DND-41 (cell line): ENCODE data around the gene SCAPER.

ENCODE experiments used
- ATAC-seq: fragments of 200-7000 bp; cut with Tn5 transposase; 3 replicates; pipeline ENCODE4 v1.9.1; 2021; ENCODE audit warnings: low read depth; ENCODE audit not compliant: insufficient read depth
- DNase-seq: peaks from one replicate; pipeline ENCODE4 v3.0.0-alpha.2; 2020
- H2AFZ ChIP-seq: 2 replicates; pipeline ENCODE4 v1.6.0; 2012; ENCODE audit warnings: low read depth, low read length
- H3K27ac ChIP-seq: 2 replicates; pipeline ENCODE4 v1.5.1; 2012; ENCODE audit warnings: low read length, inconsistent platforms
- H3K27me3 ChIP-seq: fragments of 200-600 bp; sonication (generic); 2 replicates; pipeline ENCODE4 v1.6.0; 2012; ENCODE audit warnings: low read length, mild to moderate bottlenecking, inconsistent platforms; ENCODE audit not compliant: insufficient read depth, poor library complexity
- H3K36me3 ChIP-seq: 2 replicates; pipeline ENCODE4 v1.5.1; 2012; ENCODE audit warnings: low read length, inconsistent platforms; ENCODE audit not compliant: insufficient read depth
- H3K4me1 ChIP-seq: 2 replicates; pipeline ENCODE4 v1.5.1; 2012; ENCODE audit warnings: mild to moderate bottlenecking, low read length; ENCODE audit not compliant: insufficient read depth
- H3K4me2 ChIP-seq: 2 replicates; pipeline ENCODE4 v1.6.0; 2012; ENCODE audit warnings: mild to moderate bottlenecking, moderate library complexity, low read length, inconsistent platforms; ENCODE audit not compliant: insufficient read depth
- H3K4me3 ChIP-seq, 2 experiments: fragments of 200-600 bp in 1 of 2; shearing (Covaris generic) in 1 of 2; 2 replicates each; pipeline ENCODE4 v1.5.1; 2012 to 2016; ENCODE audit warnings: inconsistent platforms in 2 of 2, low read length in 2 of 2, mild to moderate bottlenecking in 2 of 2, low read depth in 1 of 2, moderate library complexity in 1 of 2
- H3K79me2 ChIP-seq: 2 replicates; pipeline ENCODE4 v1.6.0; 2012; ENCODE audit warnings: low read length, inconsistent platforms; ENCODE audit not compliant: insufficient read depth
- H3K9ac ChIP-seq: 2 replicates; pipeline ENCODE4 v1.6.0; 2012; ENCODE audit warnings: low read depth, mild to moderate bottlenecking, inconsistent platforms, low read length, moderate library complexity
- H3K9me3 ChIP-seq: 2 replicates; pipeline ENCODE4 v1.5.1; 2012; ENCODE audit warnings: low read length, moderate library complexity, mild to moderate bottlenecking, inconsistent platforms; ENCODE audit not compliant: insufficient read depth, severe bottlenecking
- H4K20me1 ChIP-seq: 2 replicates; pipeline ENCODE4 v1.6.0; 2012; ENCODE audit warnings: low read length; ENCODE audit not compliant: insufficient read depth
- CTCF ChIP-seq: IDR thresholded peaks from 2 replicates; pipeline ENCODE4 v1.5.1; 2012; ENCODE audit warnings: borderline replicate concordance, low read length, moderate library complexity, mild to moderate bottlenecking; ENCODE audit not compliant: poor library complexity, severe bottlenecking; ENCODE audit errors: extremely low read depth
- EZH2 ChIP-seq: IDR thresholded peaks from 3 replicates; pipeline ENCODE4 v1.6.1; 2012; ENCODE audit warnings: borderline replicate concordance, low read depth, mild to moderate bottlenecking, moderate library complexity, low read length, inconsistent platforms; ENCODE audit not compliant: severe bottlenecking

SCAPER gene

GRCh38 chr15:76793162-76793561 lies 112.0 kb downstream of the SCAPER start:
- H3K79me2 ChIP-seq = no peaks in the 10 kb centered on the region
- H3K9ac ChIP-seq = no peak overlapping the region
- no peaks in the 10 kb centered on the region for H3K27me3 ChIP-seq
- H3K4me3 ChIP-seq = no peak overlapping the region
- ATAC-seq (no peak), DNase-seq (no peak)
- H3K4me2 ChIP-seq = no peak overlapping the region
- H3K9me3 ChIP-seq = no peaks in the 10 kb centered on the region
- peaks cover 49% of the 10 kb centered on the region for H3K36me3 ChIP-seq
- no peaks in the 10 kb centered on the region for H3K4me1 ChIP-seq
- H2AFZ ChIP-seq = no peak overlapping the region
- no peak overlapping the region for H3K27ac ChIP-seq
- no peak for TF ChIP-seq CTCF
- TF ChIP-seq EZH2 = no peak
- no peaks in the 10 kb centered on the region for H4K20me1 ChIP-seq

DNA sequence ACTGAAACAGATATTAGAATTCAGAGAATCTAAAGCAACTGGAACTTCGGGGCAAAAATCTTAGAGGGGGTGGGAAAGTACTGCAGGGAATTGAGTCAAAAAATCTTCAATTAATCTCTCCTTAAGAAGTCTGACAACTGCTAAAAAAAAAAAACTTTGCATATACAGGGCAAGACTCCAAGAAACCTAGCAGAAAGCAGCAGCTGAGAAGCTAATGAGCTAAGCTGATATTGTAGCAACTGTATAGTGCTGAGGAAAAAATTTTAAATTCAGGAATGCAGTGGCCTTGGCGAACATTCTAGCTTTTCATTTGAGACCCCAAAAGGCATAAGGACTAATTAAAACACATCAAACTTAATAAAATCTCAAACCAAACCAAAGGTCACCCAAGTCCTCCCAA lies 113.6 kb downstream of the SCAPER start:
- no peak for ATAC-seq

GRCh38 chr15:76787273-76787672 lies 117.9 kb downstream of the SCAPER start:
- DNase-seq (no peak), ATAC-seq (no peak)
- Histone ChIP-seq H3K4me3 (no peak overlapping the region), H3K36me3 (peaks cover 16% of the 10 kb centered on the region), H3K9ac (no peak overlapping the region), H3K4me1 (no peaks in the 10 kb centered on the region), H3K27me3 (no peaks in the 10 kb centered on the region), H4K20me1 (no peaks in the 10 kb centered on the region), H3K9me3 (no peaks in the 10 kb centered on the region), H3K79me2 (no peaks in the 10 kb centered on the region), H2AFZ (no peak overlapping the region), H3K4me2 (no peak overlapping the region), H3K27ac (no peak overlapping the region)
- TF ChIP-seq EZH2 (no peak), CTCF (no peak)

More for the DNA sequence above, 113.6 kb downstream of the SCAPER start:
- no peak for DNase-seq
- no peaks in the 10 kb centered on the region for H4K20me1 ChIP-seq
- H3K27me3 ChIP-seq = no peaks in the 10 kb centered on the region
- no peak overlapping the region for H3K4me2 ChIP-seq
- H3K9me3 ChIP-seq = no peaks in the 10 kb centered on the region
- no peak overlapping the region for H3K27ac ChIP-seq
- TF ChIP-seq EZH2 (no peak), CTCF (no peak)
- H3K36me3 ChIP-seq = peaks cover 40% of the 10 kb centered on the region
- H2AFZ ChIP-seq = no peak overlapping the region
- H3K4me3 ChIP-seq = no peak overlapping the region
- H3K4me1 ChIP-seq = no peaks in the 10 kb centered on the region
- H3K9ac ChIP-seq = no peak overlapping the region
- no peaks in the 10 kb centered on the region for H3K79me2 ChIP-seq

DNA sequence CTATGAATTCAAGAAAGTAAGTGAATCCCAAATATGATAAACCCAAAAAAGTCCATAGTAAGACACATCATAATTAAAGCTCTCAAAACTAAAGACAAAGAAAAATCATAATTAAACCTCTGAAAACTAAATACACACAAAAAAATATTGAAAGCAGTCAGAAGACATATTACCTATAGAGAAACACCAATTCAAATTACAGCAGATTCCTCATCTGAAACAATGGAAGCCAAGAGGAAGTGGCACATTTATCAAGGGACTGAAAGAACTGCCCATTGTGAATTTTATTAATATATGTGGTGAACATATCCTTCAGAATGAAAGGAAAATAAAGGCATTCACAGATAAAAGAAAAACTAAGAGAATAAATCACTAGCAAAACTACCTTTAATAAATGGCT lies 128.2 kb downstream of the SCAPER start:
- peaks cover 4% of the 10 kb centered on the region for H3K9me3 ChIP-seq
- ATAC-seq = no peak
- TF ChIP-seq EZH2 (no peak), CTCF (no peak)

More for the DNA sequence above, 128.2 kb downstream of the SCAPER start:
- Histone ChIP-seq H3K79me2 (no peaks in the 10 kb centered on the region), H3K36me3 (peaks cover 18% of the 10 kb centered on the region; the same call in 1 of the 2 replicates), H3K27ac (no peak overlapping the region), H3K4me1 (no peaks in the 10 kb centered on the region), H2AFZ (no peak overlapping the region), H3K4me3 (no peak overlapping the region), H3K9ac (no peak overlapping the region), H4K20me1 (no peaks in the 10 kb centered on the region), H3K27me3 (no peaks in the 10 kb centered on the region), H3K4me2 (no peak overlapping the region)
- no peak for DNase-seq
